ENCODE data around the gene RBMS1. TPM values are rescaled to one million over a fixed set of nuclear protein-coding genes. Genes with fewer than 3 reads are reported as not detected.

The RBMS1 gene
- total and polyA plus RNA-seq, 2 of the 13 experiments (the other 11 are each of a cell fraction or from before 2014, with no cell fraction given), result 55.5 to 110 TPM

- TF ChIP-seq DZIP1 (CRISPR knock-in tag; IDR thresholded peaks at IDR 0.05), result no peak
- peak; percentile 64; the same call in 1 of the 2 replicates for TF ChIP-seq MBD4 (IDR thresholded peaks at IDR 0.05; ENCODE audit: borderline replicate concordance, low read length)
- TF ChIP-seq ZNF503 (CRISPR knock-in tag; IDR thresholded peaks at IDR 0.05), result 0 out of 2 replicates have a peak, but pooled peaks have one; percentile 26
- TF ChIP-seq RARA (CRISPR knock-in tag; IDR thresholded peaks at IDR 0.05), result peak; percentile 67; the same call in 1 of the 2 replicates
- peak; percentile 64; the same call in 1 of the 2 replicates for TF ChIP-seq ARID4A (CRISPR knock-in tag; IDR thresholded peaks at IDR 0.05; ENCODE audit: borderline replicate concordance)
- TF ChIP-seq KLF6 (CRISPR knock-in tag; IDR thresholded peaks at IDR 0.05), result 0 out of 2 replicates have a peak, but pooled peaks have one; percentile 25
- peak; percentile 46; the same call in 1 of the 2 replicates for TF ChIP-seq NR2F6 (IDR thresholded peaks at IDR 0.05)
- peak; percentile 34; the same call in 1 of the 2 replicates for TF ChIP-seq NR2F6 (CRISPR knock-in tag; IDR thresholded peaks at IDR 0.05)
- TF ChIP-seq SOX6 (IDR thresholded peaks at IDR 0.05), result no peak
- TF ChIP-seq SOX6 (CRISPR knock-in tag; IDR thresholded peaks at IDR 0.05), result peak; percentile 99
- peak; percentile 93 for TF ChIP-seq HNF4G (IDR thresholded peaks at IDR 0.05; ENCODE audit: borderline replicate concordance, low read depth, low read length)
- TF ChIP-seq HNF4G (CRISPR knock-in tag; IDR thresholded peaks at IDR 0.05; ENCODE audit: borderline replicate concordance, low read depth), result peak; percentile 79; the same call in 1 of the 2 replicates
- no peak for TF ChIP-seq ZNF782 (CRISPR knock-in tag; IDR thresholded peaks at IDR 0.05; ENCODE audit: borderline replicate concordance)
- TF ChIP-seq ATF2 (CRISPR knock-in tag; IDR thresholded peaks at IDR 0.05), result 0 out of 2 replicates have a peak, but pooled peaks have one; percentile 19
- peak; percentile 69 for TF ChIP-seq BCL6 (CRISPR knock-in tag; IDR thresholded peaks at IDR 0.05)
- TF ChIP-seq ZMYM4 (CRISPR knock-in tag; IDR thresholded peaks at IDR 0.05), result peak; percentile 68; the same call in 1 of the 2 replicates
- TF ChIP-seq ZNF558 (CRISPR knock-in tag; IDR thresholded peaks at IDR 0.05; ENCODE audit: borderline replicate concordance), result no peak
- TF ChIP-seq TFAP4 (IDR thresholded peaks at IDR 0.05; ENCODE audit: borderline replicate concordance, low read depth), result peak; percentile 94
Measured at GRCh38 chr2:160328811-160329527, 164.6 kb downstream of the RBMS1 start (continued).

Data from HepG2 (cell line).